Cardiac septum (tissue), 1 donor: ENCODE measurements around the gene NOX4. TPM values are rescaled to one million over a fixed set of nuclear protein-coding genes. Genes with fewer than 3 reads are reported as not detected.
"Not testable (repeated sequence)": the region's sequence is repeated elsewhere in the genome, so short reads cannot be mapped to it uniquely, and the experiment has no call there.

ENCODE experiments used
- DNase-seq: peaks from one replicate; pipeline ENCODE4 v3.0.0-alpha.2; 2020; ENCODE audit warnings: low spot score
- intact Hi-C: fragments of 100-400 bp; cut with DNase I; formaldehyde crosslinking; loops from one replicate; pipeline ENCODE4 v1.14.0; 2022
- total RNA-seq: library from RNA; stranded (reverse); fragmentation: NEBNext Ultra II Directional; extraction: Animal tissue kit (Norgen Biotek cat#: 25700); gene quantifications from one replicate; pipeline ENCODE4 v1.2.1, GENCODE V29; 2021
- donor health status: DM: no; HTN: no; CAD: no.

Gene NOX4
- total RNA-seq, 1 donor from 2014 or later, result 9.4 TPM

- intact Hi-C loops, result no loop called here
- DNase-seq, result no peak
Measured at GRCh38 chr11:89477175-89477574, 14.0 kb downstream of the NOX4 start.

- intact Hi-C loops, result no loop called here
- DNase-seq, result no peak
Measured at GRCh38 chr11:89463266-89463780, 27.9 kb downstream of the NOX4 start.

GRCh38 chr11:89458716-89459115 is 32.5 kb downstream of the NOX4 start:
- DNase-seq, result no peak
- intact Hi-C loops, result no loop called here

GRCh38 chr11:89457190-89457589 is 34.0 kb downstream of the NOX4 start:
- intact Hi-C loops, result no loop called here
- DNase-seq, result no peak

- intact Hi-C loops, result no loop called here
- no peak for DNase-seq
Measured at GRCh38 chr11:89456681-89457080, 34.5 kb downstream of the NOX4 start.

- intact Hi-C loops, result no loop called here
- DNase-seq, result no peak
Measured at GRCh38 chr11:89452780-89453179, 38.4 kb downstream of the NOX4 start.

GRCh38 chr11:89447845-89448244 is 43.3 kb downstream of the NOX4 start:
- intact Hi-C loops, result no loop called here
- no peak for DNase-seq

- DNase-seq, result no peak
- intact Hi-C loops, result no loop called here
Measured at GRCh38 chr11:89443361-89444322, 47.5 kb downstream of the NOX4 start.

- no peak for DNase-seq
- intact Hi-C loops, result no loop called here
Measured at GRCh38 chr11:89442801-89443200, 48.4 kb downstream of the NOX4 start.

GRCh38 chr11:89441606-89442005 is 49.6 kb downstream of the NOX4 start:
- no peak for DNase-seq
- intact Hi-C loops, result no loop called here

GRCh38 chr11:89437317-89437716 is 53.9 kb downstream of the NOX4 start:
- DNase-seq, result no peak
- intact Hi-C loops, result no loop called here

- no peak for DNase-seq
Measured at GRCh38 chr11:89436071-89436470, 55.1 kb downstream of the NOX4 start.

GRCh38 chr11:89433278-89433677 is 57.9 kb downstream of the NOX4 start:
- intact Hi-C loops, result no loop called here

More at GRCh38 chr11:89436071-89436470, 55.1 kb downstream of the NOX4 start:
- intact Hi-C loops, result no loop called here

GRCh38 chr11:89432182-89432581 is 59.0 kb downstream of the NOX4 start:
- intact Hi-C loops, DNase-seq: not testable (repeated sequence)

More at GRCh38 chr11:89433278-89433677, 57.9 kb downstream of the NOX4 start:
- no peak for DNase-seq

GRCh38 chr11:89426501-89426900 is 64.7 kb downstream of the NOX4 start:
- intact Hi-C loops, DNase-seq: not testable (repeated sequence)

- intact Hi-C loops, result no loop called here
- no peak for DNase-seq
Measured at GRCh38 chr11:89421718-89422117, 69.5 kb downstream of the NOX4 start.

GRCh38 chr11:89420981-89421380 is 70.2 kb downstream of the NOX4 start:
- intact Hi-C loops, result no loop called here
- DNase-seq, result no peak

GRCh38 chr11:89416961-89417360 is 74.2 kb downstream of the NOX4 start:
- DNase-seq, result no peak
- intact Hi-C loops, result no loop called here

- DNase-seq, intact Hi-C loops: not testable (repeated sequence)
Measured at GRCh38 chr11:89411112-89411511, 80.1 kb downstream of the NOX4 start.

- intact Hi-C loops, DNase-seq: not testable (repeated sequence)
Measured at GRCh38 chr11:89410666-89411065, 80.5 kb downstream of the NOX4 start.

GRCh38 chr11:89408441-89408840 is 82.7 kb downstream of the NOX4 start:
- DNase-seq, intact Hi-C loops: not testable (repeated sequence)
